Measurements from ENCODE around the gene ST14. TPM values are rescaled to one million over a fixed set of nuclear protein-coding genes. Genes with fewer than 3 reads are reported as not detected.

ST14 gene
- total RNA-seq, 1 experiment from 2014 or later: 298 TPM

GRCh38 chr11:130194241-130195023 is 34.9 kb downstream of the ST14 start:
- Mint-ChIP-seq H3K27me3 (ENCODE audit: insufficient read depth, unreplicated experiment) (no peaks in the 10 kb centered on the region), H3K36me3 (ENCODE audit: insufficient read depth, unreplicated experiment) (peaks cover 97% of the 10 kb centered on the region), H3K27ac (ENCODE audit: unreplicated experiment) (no peak overlapping the region), H3K4me3 (ENCODE audit: unreplicated experiment) (no peak overlapping the region), H3K9me3 (ENCODE audit: unreplicated experiment) (no peaks in the 10 kb centered on the region), H3K4me1 (ENCODE audit: low read depth, unreplicated experiment) (no peaks in the 10 kb centered on the region)
- DNase-seq: no peak
- no TSS peak for BruUV-seq (replicated peaks)
- H3K27me3 ChIP-seq (replicated peaks; ENCODE audit: control insufficient read depth, insufficient read depth, low read length): no peaks in the 10 kb centered on the region
- TF ChIP-seq CTCF (IDR thresholded peaks at IDR 0.05; ENCODE audit: insufficient read depth in 1 of 2, low read depth in 1 of 2, low read length in 1 of 2, severe bottlenecking in 1 of 2, unreplicated experiment in 1 of 2): no peak
- H3K4me1 ChIP-seq: peaks cover 17% of the 10 kb centered on the region
- H3K9me3 ChIP-seq: no peaks in the 10 kb centered on the region
- ChIA-PET POLR2A (no interaction called here), CTCF (interaction anchor here (0.6 kb wide), 1 partner anchor 13 kb away, joined by 8 read pairs; no protein-coding TSS in a partner anchor)
- H3K36me3 ChIP-seq (ENCODE audit: control insufficient read depth, insufficient read depth, low read length): peaks cover 8% of the 10 kb centered on the region
- intact Hi-C loops (cut with micrococcal nuclease; ENCODE audit: unreplicated experiment): no loop called here
- H3K4me3 ChIP-seq (ENCODE audit: low read depth, low read length): no peak overlapping the region

- H3K27ac Mint-ChIP-seq (ENCODE audit: unreplicated experiment): no peak overlapping the region
- BruUV-seq (replicated peaks): no TSS peak
- H3K4me1 ChIP-seq: peaks cover 7% of the 10 kb centered on the region; the same call in 1 of the 2 replicates
- H3K4me3 Mint-ChIP-seq (ENCODE audit: unreplicated experiment): no peak overlapping the region
- H3K4me3 ChIP-seq (ENCODE audit: low read depth, low read length): no peak overlapping the region
- H3K36me3 ChIP-seq (ENCODE audit: control insufficient read depth, insufficient read depth, low read length): peaks cover 20% of the 10 kb centered on the region
- no peaks in the 10 kb centered on the region for H3K27me3 Mint-ChIP-seq (ENCODE audit: insufficient read depth, unreplicated experiment)
- no peaks in the 10 kb centered on the region for H3K9me3 ChIP-seq
- H3K27me3 ChIP-seq (replicated peaks; ENCODE audit: control insufficient read depth, insufficient read depth, low read length): no peaks in the 10 kb centered on the region
- intact Hi-C loops (cut with micrococcal nuclease; ENCODE audit: unreplicated experiment): no loop called here
- H3K36me3 Mint-ChIP-seq (ENCODE audit: insufficient read depth, unreplicated experiment): peaks cover 98% of the 10 kb centered on the region
- DNase-seq: no peak
- H3K9me3 Mint-ChIP-seq (ENCODE audit: unreplicated experiment): no peaks in the 10 kb centered on the region
- no peaks in the 10 kb centered on the region for H3K4me1 Mint-ChIP-seq (ENCODE audit: low read depth, unreplicated experiment)
- ChIA-PET POLR2A (no interaction called here), CTCF (no interaction called here)
- no peak for TF ChIP-seq CTCF (IDR thresholded peaks at IDR 0.05; ENCODE audit: insufficient read depth in 1 of 2, low read depth in 1 of 2, low read length in 1 of 2, severe bottlenecking in 1 of 2, unreplicated experiment in 1 of 2)
Measured at GRCh38 chr11:130197386-130198035, 37.9 kb downstream of the ST14 start.

GRCh38 chr11:130198292-130198691 is 38.7 kb downstream of the ST14 start:
- POLR2A ChIA-PET: no interaction called here
- no peaks in the 10 kb centered on the region for H3K9me3 ChIP-seq
- peaks cover 20% of the 10 kb centered on the region for H3K36me3 ChIP-seq (ENCODE audit: control insufficient read depth, insufficient read depth, low read length)
- BruUV-seq (replicated peaks): no TSS peak
- Mint-ChIP-seq H3K27me3 (ENCODE audit: insufficient read depth, unreplicated experiment) (no peaks in the 10 kb centered on the region), H3K4me1 (ENCODE audit: low read depth, unreplicated experiment) (no peaks in the 10 kb centered on the region), H3K27ac (ENCODE audit: unreplicated experiment) (no peak overlapping the region), H3K4me3 (ENCODE audit: unreplicated experiment) (no peak overlapping the region), H3K9me3 (ENCODE audit: unreplicated experiment) (no peaks in the 10 kb centered on the region), H3K36me3 (ENCODE audit: insufficient read depth, unreplicated experiment) (peaks cover 98% of the 10 kb centered on the region)
- no peak for DNase-seq
- no peak for TF ChIP-seq CTCF (IDR thresholded peaks at IDR 0.05; ENCODE audit: insufficient read depth in 1 of 2, low read depth in 1 of 2, low read length in 1 of 2, severe bottlenecking in 1 of 2, unreplicated experiment in 1 of 2)
- H3K4me1 ChIP-seq: no peaks in the 10 kb centered on the region
- no peak overlapping the region for H3K4me3 ChIP-seq (ENCODE audit: low read depth, low read length)
- CTCF ChIA-PET: interaction anchor here (1.0 kb wide), 1 partner anchor 16 kb away, joined by 3 read pairs; no protein-coding TSS in a partner anchor
- intact Hi-C loops (cut with micrococcal nuclease; ENCODE audit: unreplicated experiment): no loop called here
- no peaks in the 10 kb centered on the region for H3K27me3 ChIP-seq (replicated peaks; ENCODE audit: control insufficient read depth, insufficient read depth, low read length)

Measured in Caco-2 (cell line).